Mesenchymal stem cell (in vitro differentiated cells and primary cell): ENCODE measurements around the gene PTPRN2.

Source experiments
- DNase-seq: peaks from one replicate; pipeline ENCODE4 v3.0.0-alpha.2; 2013
- H2AFZ ChIP-seq: one replicate; pipeline ENCODE4 v1.6.1; 2013; ENCODE audit warnings: low read depth, mild to moderate bottlenecking, control low read depth, inconsistent platforms, low read length, moderate library complexity
- H2AK5ac ChIP-seq: 2 replicates; pipeline ENCODE4 v1.6.1; 2013; ENCODE audit warnings: low read length, moderate library complexity, mild to moderate bottlenecking, inconsistent platforms; ENCODE audit not compliant: severe bottlenecking
- H2BK120ac ChIP-seq: one replicate; pipeline ENCODE4 v1.6.1; 2013; ENCODE audit warnings: low read depth, mild to moderate bottlenecking, inconsistent platforms, low read length, moderate library complexity
- H2BK12ac ChIP-seq, 2 experiments: one replicate each; pipeline ENCODE4 v1.6.1; 2013; ENCODE audit warnings: inconsistent platforms in 2 of 2, low read length in 2 of 2, mild to moderate bottlenecking in 2 of 2, moderate library complexity in 2 of 2, control low read depth in 1 of 2
- H2BK15ac ChIP-seq: one replicate; pipeline ENCODE4 v1.6.1; 2013; ENCODE audit warnings: mild to moderate bottlenecking, low read depth, inconsistent platforms; ENCODE audit not compliant: poor library complexity, severe bottlenecking
- H2BK5ac ChIP-seq: 2 replicates; pipeline ENCODE4 v1.6.1; 2013; ENCODE audit warnings: low read depth, mild to moderate bottlenecking, low read length, control low read depth, inconsistent platforms; ENCODE audit not compliant: poor library complexity, severe bottlenecking
- H3K14ac ChIP-seq, 2 experiments: one replicate each; pipeline ENCODE4 v1.6.1; 2013; ENCODE audit warnings: inconsistent platforms in 2 of 2, low read length in 2 of 2, control low read depth in 1 of 2, mild to moderate bottlenecking in 1 of 2, moderate library complexity in 1 of 2
- H3K18ac ChIP-seq, 2 experiments: one replicate each; pipeline ENCODE4 v1.6.1; 2013; ENCODE audit warnings: inconsistent platforms in 2 of 2, low read length in 2 of 2, control low read depth in 1 of 2, low read depth in 1 of 2, mild to moderate bottlenecking in 1 of 2
- H3K23ac ChIP-seq, 2 experiments: one replicate each; pipeline ENCODE4 v1.6.1; 2013; ENCODE audit warnings: inconsistent platforms in 2 of 2, low read length in 2 of 2, mild to moderate bottlenecking in 2 of 2, moderate library complexity in 2 of 2, control low read depth in 1 of 2
- H3K27ac ChIP-seq: 2 replicates; pipeline ENCODE4 v1.5.1; 2013; ENCODE audit warnings: mild to moderate bottlenecking, moderate library complexity, low read length, control low read depth, inconsistent platforms; ENCODE audit not compliant: poor library complexity, severe bottlenecking
- H3K27me3 ChIP-seq, 2 experiments: 2 replicates each; pipeline versions ENCODE4 v1.6.1 to v1.7.0; 2013; ENCODE audit warnings: low read length in 2 of 2, mild to moderate bottlenecking in 2 of 2, moderate library complexity in 2 of 2, control low read depth in 1 of 2, inconsistent platforms in 1 of 2; ENCODE audit not compliant: control insufficient read depth in 1 of 2, insufficient read depth in 1 of 2
- H3K36me3 ChIP-seq, 2 experiments: 2 replicates each; pipeline versions ENCODE4 v1.6.1 to v1.7.0; 2013; ENCODE audit warnings: low read length in 2 of 2, control low read depth in 1 of 2, inconsistent platforms in 1 of 2, low read depth in 1 of 2, mild to moderate bottlenecking in 1 of 2; ENCODE audit not compliant: insufficient read depth in 2 of 2, control insufficient read depth in 1 of 2
- H3K4ac ChIP-seq, 2 experiments: one replicate each; pipeline ENCODE4 v1.6.1; 2013; ENCODE audit warnings: inconsistent platforms in 2 of 2, low read length in 2 of 2, mild to moderate bottlenecking in 2 of 2, moderate library complexity in 2 of 2, control low read depth in 1 of 2, low read depth in 1 of 2
- H3K4me1 ChIP-seq: 2 replicates; pipeline ENCODE4 v1.6.1; 2013; ENCODE audit warnings: low read depth, low read length, control low read depth; ENCODE audit not compliant: control insufficient read depth, insufficient read depth
- H3K4me2 ChIP-seq: 2 replicates; pipeline ENCODE4 v1.6.1; 2013; ENCODE audit warnings: low read length, mild to moderate bottlenecking, inconsistent platforms; ENCODE audit not compliant: poor library complexity, severe bottlenecking
- H3K4me3 ChIP-seq, 2 experiments: 2 replicates each; pipeline versions ENCODE4 v1.5.1 to v1.7.0; 2013; ENCODE audit warnings: low read length in 2 of 2, mild to moderate bottlenecking in 2 of 2, control low read depth in 1 of 2, low read depth in 1 of 2; ENCODE audit not compliant: insufficient read depth in 1 of 2
- H3K79me1 ChIP-seq: replicated peaks from 2 replicates; pipeline ENCODE4 v1.6.1; 2013; ENCODE audit warnings: mild to moderate bottlenecking, control low read depth, low read length, inconsistent platforms; ENCODE audit not compliant: poor library complexity, severe bottlenecking
- H3K9ac ChIP-seq: 2 replicates; pipeline ENCODE4 v1.7.0; 2013; ENCODE audit warnings: mild to moderate bottlenecking, low read length, moderate library complexity
- H3K9me3 ChIP-seq: 2 replicates; pipeline ENCODE4 v1.7.0; 2013; ENCODE audit warnings: mild to moderate bottlenecking, low read length; ENCODE audit not compliant: control insufficient read depth
- H4K8ac ChIP-seq: one replicate; pipeline ENCODE4 v1.6.1; 2013; ENCODE audit warnings: inconsistent platforms, mild to moderate bottlenecking, low read length, moderate library complexity
- H4K91ac ChIP-seq: one replicate; pipeline ENCODE4 v1.6.1; 2013; ENCODE audit warnings: mild to moderate bottlenecking, low read length, inconsistent platforms
- WGBS: methylation state at CpG from one replicate; pipeline ENCODE4 v1.1.7; 2013; ENCODE audit warnings: mixed read lengths; 5-methylcytosine and 5-hydroxymethylcytosine counted together

The PTPRN2 gene

DNA sequence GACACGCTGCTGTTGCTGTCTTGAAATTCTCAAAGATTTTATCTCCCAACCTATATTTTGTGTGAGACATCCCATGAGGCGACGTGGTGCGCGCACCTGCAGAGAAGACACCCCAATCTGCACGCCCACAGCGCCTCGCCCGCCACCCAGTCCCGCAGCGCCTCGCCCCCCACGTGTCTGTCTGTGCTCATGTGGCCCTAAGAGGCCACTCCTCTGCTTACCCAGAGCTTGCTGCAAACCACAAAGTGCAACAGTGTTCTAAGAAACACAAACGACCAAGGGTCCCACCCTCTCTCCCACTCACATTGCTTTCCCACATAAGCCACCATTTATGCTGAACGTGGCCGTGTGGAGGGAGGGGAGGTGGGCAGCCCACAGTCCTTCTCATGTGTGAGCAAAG is 287.2 kb downstream of the PTPRN2 start:
- Histone ChIP-seq H4K8ac (no peak overlapping the region), H2AK5ac (no peak overlapping the region), H3K4me2 (no peak overlapping the region), H3K4me3 (no peak overlapping the region), H3K4ac (no peak overlapping the region), H3K9ac (no peak overlapping the region), H3K27ac (no peak overlapping the region), H3K14ac (no peak overlapping the region), H2BK12ac (no peak overlapping the region), H2BK15ac (no peak overlapping the region), H3K79me1 (no peaks in the 10 kb centered on the region), H3K4me1 (no peaks in the 10 kb centered on the region), H2BK120ac (no peak overlapping the region), H3K36me3 (no peaks in the 10 kb centered on the region), H2AFZ (no peak overlapping the region), H4K91ac (no peak overlapping the region), H3K9me3 (peaks cover 11% of the 10 kb centered on the region), H3K18ac (no peak overlapping the region), H3K27me3 (no peaks in the 10 kb centered on the region), H2BK5ac (no peak overlapping the region), H3K23ac (no peak overlapping the region)
- DNase-seq = no peak
- WGBS = 87% methylated on average over 15 of the region's 16 CpGs

DNA sequence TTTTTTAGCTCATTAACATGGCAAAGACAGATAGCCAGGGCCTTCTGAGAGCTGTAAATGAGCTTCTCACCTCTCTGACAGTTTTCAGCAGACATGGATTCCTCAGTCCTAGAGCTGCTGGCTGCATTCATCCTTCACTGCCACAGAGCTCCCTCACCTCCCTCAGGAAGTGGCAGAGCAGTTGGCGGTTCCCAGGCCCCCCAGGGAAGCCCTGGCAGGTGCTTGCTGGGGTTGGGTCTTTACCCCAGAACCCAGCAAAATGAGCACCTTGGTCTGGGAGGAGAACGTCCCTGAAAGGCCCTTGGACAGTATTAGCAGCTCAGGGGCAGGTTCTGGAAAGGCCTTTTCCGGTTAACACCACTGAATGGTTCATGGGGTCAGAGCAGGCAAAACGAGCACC is 288.0 kb downstream of the PTPRN2 start:
- WGBS = 10% methylated on average over 2 of the region's 4 CpGs
- H3K36me3 ChIP-seq = no peaks in the 10 kb centered on the region
- H2BK15ac ChIP-seq = no peak overlapping the region
- no peak overlapping the region for H2AK5ac ChIP-seq
- no peak overlapping the region for H2BK120ac ChIP-seq
- H2BK12ac ChIP-seq = no peak overlapping the region
- no peak overlapping the region for H4K91ac ChIP-seq
- H3K18ac ChIP-seq = no peak overlapping the region
- peaks cover 11% of the 10 kb centered on the region for H3K9me3 ChIP-seq
- H3K4me1 ChIP-seq = no peaks in the 10 kb centered on the region
- no peak overlapping the region for H2BK5ac ChIP-seq
- H3K9ac ChIP-seq = no peak overlapping the region
- H3K79me1 ChIP-seq = no peaks in the 10 kb centered on the region
- no peak overlapping the region for H3K4me2 ChIP-seq
- no peak for DNase-seq
- H3K27ac ChIP-seq = no peak overlapping the region
- no peaks in the 10 kb centered on the region for H3K27me3 ChIP-seq
- H4K8ac ChIP-seq = no peak overlapping the region
- H2AFZ ChIP-seq = no peak overlapping the region
- no peak overlapping the region for H3K14ac ChIP-seq
- H3K23ac ChIP-seq = no peak overlapping the region
- no peak overlapping the region for H3K4me3 ChIP-seq
- H3K4ac ChIP-seq = no peak overlapping the region

DNA sequence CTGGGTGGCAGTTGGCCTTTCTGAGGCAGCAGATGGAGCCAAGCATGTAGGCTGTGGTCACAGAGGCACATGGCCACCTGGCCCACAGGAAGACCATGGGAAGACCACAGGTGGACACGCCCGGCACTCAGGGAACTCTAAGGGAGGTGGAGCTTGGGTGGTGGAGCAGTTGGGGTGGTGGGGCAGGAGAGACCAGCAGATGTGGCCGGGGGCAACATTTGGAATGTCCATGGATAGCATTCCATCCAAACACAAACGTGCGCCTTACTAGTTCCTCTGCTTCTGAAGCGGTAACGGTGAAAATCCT is 290.9 kb downstream of the PTPRN2 start:
- Histone ChIP-seq H4K91ac (no peak overlapping the region), H2AK5ac (no peak overlapping the region), H2BK12ac (no peak overlapping the region), H2BK120ac (no peak overlapping the region), H3K14ac (no peak overlapping the region), H2AFZ (no peak overlapping the region), H3K4me3 (no peak overlapping the region), H3K27me3 (no peaks in the 10 kb centered on the region), H3K4ac (no peak overlapping the region), H3K27ac (no peak overlapping the region), H3K18ac (no peak overlapping the region), H3K36me3 (no peaks in the 10 kb centered on the region), H3K23ac (no peak overlapping the region), H3K79me1 (no peaks in the 10 kb centered on the region), H4K8ac (no peak overlapping the region), H3K9me3 (peaks cover 16% of the 10 kb centered on the region), H3K9ac (no peak overlapping the region), H2BK5ac (no peak overlapping the region), H3K4me2 (no peak overlapping the region), H2BK15ac (no peak overlapping the region), H3K4me1 (no peaks in the 10 kb centered on the region)
- no peak for DNase-seq
- 79% methylated on average over 7 of the region's 7 CpGs for WGBS

DNA sequence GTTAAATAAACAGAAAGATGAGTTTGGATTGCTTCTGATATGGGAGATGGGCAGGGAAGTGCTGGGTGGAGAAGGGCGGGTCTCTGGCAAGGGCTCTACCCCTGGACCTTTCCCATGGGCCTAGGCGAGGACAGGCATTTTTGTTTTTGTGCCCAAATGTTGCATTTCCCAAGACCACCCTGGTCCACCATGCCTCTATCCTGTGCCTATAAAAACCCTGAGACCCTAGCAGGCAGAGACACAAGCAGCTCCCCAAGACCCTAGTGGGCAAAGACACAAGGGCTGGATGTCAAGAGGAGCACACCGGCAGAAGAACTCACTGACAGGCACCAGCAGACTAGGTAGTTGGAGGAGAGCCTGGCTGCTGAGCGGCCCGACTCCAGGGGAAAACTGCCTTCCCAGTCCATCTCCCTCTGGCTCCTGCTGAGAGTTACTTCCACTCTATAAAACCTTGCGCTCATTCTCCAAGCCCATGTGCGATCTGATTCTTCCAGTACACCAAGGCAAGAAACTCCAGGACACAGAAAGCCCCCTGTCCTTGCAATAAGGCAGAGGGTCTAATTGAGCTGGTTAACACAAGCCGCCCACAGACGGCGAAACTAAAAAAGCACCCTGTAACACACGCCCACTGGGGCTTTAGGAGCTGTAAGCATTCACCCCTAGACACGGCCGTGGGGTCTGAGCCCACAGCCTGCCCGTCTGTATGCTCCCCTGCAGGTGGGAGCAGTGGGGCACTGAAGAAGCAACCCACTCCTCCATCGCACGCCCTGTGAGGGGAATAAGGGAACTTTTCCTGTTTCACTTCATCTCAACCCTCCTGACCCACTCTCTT is 291.4 kb downstream of the PTPRN2 start:
- H2BK5ac ChIP-seq = no peak overlapping the region
- H3K36me3 ChIP-seq = no peaks in the 10 kb centered on the region
- no peak overlapping the region for H3K4me2 ChIP-seq
- H2BK15ac ChIP-seq = no peak overlapping the region
- peaks cover 16% of the 10 kb centered on the region for H3K9me3 ChIP-seq
- no peak overlapping the region for H2BK12ac ChIP-seq
- H3K9ac ChIP-seq = no peak overlapping the region
- no peak overlapping the region for H3K4me3 ChIP-seq
- H3K4me1 ChIP-seq = no peaks in the 10 kb centered on the region
- no peaks in the 10 kb centered on the region for H3K79me1 ChIP-seq
- H3K27me3 ChIP-seq = no peaks in the 10 kb centered on the region
- DNase-seq = no peak
- H3K18ac ChIP-seq = no peak overlapping the region
- no peak overlapping the region for H2AK5ac ChIP-seq
- no peak overlapping the region for H3K4ac ChIP-seq
- no peak overlapping the region for H4K8ac ChIP-seq
- no peak overlapping the region for H3K27ac ChIP-seq
- H3K23ac ChIP-seq = no peak overlapping the region
- no peak overlapping the region for H3K14ac ChIP-seq
- 80% methylated on average over 16 of the region's 16 CpGs for WGBS
- no peak overlapping the region for H2AFZ ChIP-seq
- H4K91ac ChIP-seq = no peak overlapping the region
- no peak overlapping the region for H2BK120ac ChIP-seq
